GM12878 (cell line): Measurements from ENCODE around the gene EPHA7. TPM values are rescaled to one million over a fixed set of nuclear protein-coding genes. Genes with fewer than 3 reads are reported as not detected.

Experiments
- ATAC-seq: fragments of 200-7000 bp; cut with Tn5 transposase; 3 replicates; pipeline ENCODE4 v1.9.1; 2020; ENCODE audit warnings: mild to moderate bottlenecking, moderate library complexity
- BruUV-seq: library from RNA; stranded (reverse); fragments of 400-500 nt; replicated peaks from 2 replicates; lab custom pipeline; 2021; lab: Mats Ljungman, UMichigan
- CTCF ChIA-PET: fragments of 300-600 bp; sonication (Branson Sonifier 250); formaldehyde crosslinking; extraction: SDS; loops from one replicate; lab custom pipeline; 2021; ENCODE audit warnings: inconsistent platforms; lab: Yijun Ruan, JAX
- POLR2A ChIA-PET: fragments of 350-600 bp; formaldehyde crosslinking; extraction: SDS; loops from one replicate; lab custom pipeline; 2021; ENCODE audit warnings: inconsistent platforms; lab: Charles Lee
- RAD21 ChIA-PET: fragments of 300-600 bp; sonication (Branson Sonifier 250); formaldehyde crosslinking; loops from one replicate; lab custom pipeline; 2023; ENCODE audit warnings: antibody characterized with exemption; ENCODE audit not compliant: unreplicated experiment; lab: Charles Lee
- SMC1A ChIA-PET: fragments of 300-600 bp; sonication (Branson Sonifier 250); formaldehyde crosslinking; loops from one replicate; lab custom pipeline; 2023; ENCODE audit not compliant: unreplicated experiment, uncharacterized antibody; lab: Charles Lee
- DNase-seq: peaks from one replicate; pipeline ENCODE4 v3.0.0-alpha.2; 2011; ENCODE audit warnings: low read depth, low spot score
- FAIRE-seq: peaks from 3 replicates; lab custom pipeline; 2011; peaks lifted over from hg19 to GRCh38; lab: Jason Lieb, UNC
- H2AFZ ChIP-seq: 2 replicates; pipeline ENCODE4 v1.6.0; 2011; ENCODE audit warnings: low read depth, low read length, control low read depth; ENCODE audit not compliant: control insufficient read depth
- H3K27ac ChIP-seq: 2 replicates; pipeline ENCODE4 v1.5.1; 2011; ENCODE audit warnings: control low read depth; ENCODE audit not compliant: control insufficient read depth, insufficient read depth
- H3K27me3 ChIP-seq, 2 experiments: replicated peaks in 1 of 2; 2 replicates each; pipeline versions ENCODE4 v1.6.0 to v1.6.1; 2011; ENCODE audit warnings: low read length in 1 of 2; ENCODE audit not compliant: control insufficient read depth in 2 of 2, insufficient read depth in 2 of 2
- H3K36me3 ChIP-seq, 2 experiments: 2 replicates each; pipeline ENCODE4 v1.5.1; 2011; ENCODE audit warnings: low read length in 1 of 2; ENCODE audit not compliant: control insufficient read depth in 2 of 2, insufficient read depth in 2 of 2
- H3K4me1 ChIP-seq: 2 replicates; pipeline ENCODE4 v1.6.1; 2011; ENCODE audit warnings: mild to moderate bottlenecking, low read length, moderate library complexity, mixed read lengths; ENCODE audit not compliant: control insufficient read depth, insufficient read depth
- H3K4me2 ChIP-seq: 2 replicates; pipeline ENCODE4 v1.6.0; 2011; ENCODE audit warnings: control low read depth; ENCODE audit not compliant: control insufficient read depth, insufficient read depth
- H3K4me3 ChIP-seq: fragments of 200-600 bp; sonication (generic); 2 replicates; pipeline ENCODE4 v1.5.1; 2016
- H3K79me2 ChIP-seq: 2 replicates; pipeline ENCODE4 v1.6.0; 2011; ENCODE audit warnings: low read length; ENCODE audit not compliant: control insufficient read depth, insufficient read depth
- H3K9ac ChIP-seq: 2 replicates; pipeline ENCODE4 v1.8.0; 2011; ENCODE audit warnings: low read length, control low read depth, mixed read lengths; ENCODE audit not compliant: control insufficient read depth, insufficient read depth
- H3K9me3 ChIP-seq: replicated peaks from 3 replicates; pipeline ENCODE4 v1.5.1; 2011; ENCODE audit warnings: mild to moderate bottlenecking, low read length; ENCODE audit not compliant: control insufficient read depth, insufficient read depth
- H4K20me1 ChIP-seq: 2 replicates; pipeline ENCODE4 v1.6.0; 2011; ENCODE audit not compliant: control insufficient read depth, insufficient read depth
- BCL11A ChIP-seq: IDR thresholded peaks from 2 replicates; pipeline ENCODE4 v1.6.1; 2011; ENCODE audit warnings: low read depth, low read length
- CHD2 ChIP-seq: IDR thresholded peaks from 2 replicates; pipeline ENCODE4 v1.6.1; 2011; ENCODE audit warnings: low read depth, low read length, improper control_type of control experiment, borderline replicate concordance
- IKZF1 ChIP-seq: fragments of 450-650 bp; conservative IDR thresholded peaks from 2 replicates; pipeline ENCODE4 v1.6.1; 2017; ENCODE audit warnings: antibody characterized with exemption, mild to moderate bottlenecking
- JUNB ChIP-seq: IDR thresholded peaks from 2 replicates; pipeline ENCODE4 v1.6.1; 2016; ENCODE audit warnings: antibody characterized with exemption, mild to moderate bottlenecking
- MEF2A ChIP-seq: IDR thresholded peaks from 2 replicates; pipeline ENCODE4 v1.6.1; 2011; ENCODE audit warnings: low read depth, mild to moderate bottlenecking, low read length, moderate library complexity; ENCODE audit not compliant: insufficient read depth
- NBN ChIP-seq: fragments of 450-650 bp; IDR thresholded peaks from 2 replicates; pipeline ENCODE4 v1.6.1; 2016
- NRF1 ChIP-seq: conservative IDR thresholded peaks from 2 replicates; pipeline ENCODE4 v1.6.1; 2011; ENCODE audit warnings: mild to moderate bottlenecking, low read depth, low read length, improper control_type of control experiment
- SMC3 ChIP-seq: IDR thresholded peaks from 2 replicates; pipeline ENCODE4 v1.6.1; 2011; ENCODE audit warnings: low read length, improper control_type of control experiment, borderline replicate concordance
- TCF3 ChIP-seq: IDR thresholded peaks from 2 replicates; pipeline ENCODE4 v1.6.1; 2012; ENCODE audit warnings: low read depth, mild to moderate bottlenecking, low read length, borderline replicate concordance; ENCODE audit not compliant: insufficient read depth
- WGBS: methylation state at CpG from one replicate; pipeline ENCODE4 v1.1.6; 2016; ENCODE audit warnings: low lambda C conversion rate; ENCODE audit not compliant: insufficient replicate concordance, insufficient coverage; ENCODE audit errors: missing lambda C conversion rate; 5-methylcytosine and 5-hydroxymethylcytosine counted together
- in situ Hi-C: fragments of 300-500 bp; cut with MboI; formaldehyde crosslinking; loops from 9 replicates; pipeline ENCODE4 v1.14.3; 2018; ENCODE audit warnings: mixed read lengths
- intact Hi-C: fragments of 100-400 bp; cut with micrococcal nuclease; formaldehyde crosslinking; loops from one replicate; pipeline ENCODE4 v1.14.2; 2022; ENCODE audit not compliant: unreplicated experiment
- polyA plus RNA-seq, 11 experiments: library from polyadenylated mRNA; depleted of rRNA in 4 of 11; unstranded in 6 of 11; stranded (reverse) in 5 of 11; fragments of >200 nt; fragmentation: Nextera tagmentation in 4 of 11; fragmentation: Illumina TruSeq in 1 of 11; extraction: Ambion mirVana in 4 of 11; extraction: Trizol in 1 of 11; gene quantifications; 1 replicate in 1 of 11; 2 replicates in 10 of 11; pipeline versions ENCODE4 v1.2.1 to v1.2.3, GENCODE V29; 2011 to 2016; ENCODE audit warnings: inconsistent platforms in 2 of 11, missing spikeins in 2 of 11, low read depth in 1 of 11
- total RNA-seq, 4 experiments: library from RNA; depleted of rRNA in 3 of 4; stranded (reverse); fragments of >200 nt in 3 of 4; fragmentation: Illumina TruSeq in 1 of 4; extraction: Trizol in 1 of 4; gene quantifications; 2 replicates each; pipeline versions ENCODE4 v1.2.1 to v1.2.3, GENCODE V29; 2013 to 2021
- TF ChIP-seq, protein P1 (sequence below): fragments of 450-650 bp; IDR thresholded peaks from 2 replicates; pipeline ENCODE4 v1.6.1; 2017; ENCODE audit warnings: mild to moderate bottlenecking, moderate library complexity
- TF ChIP-seq, protein P2 (sequence below): IDR thresholded peaks from 2 replicates; pipeline ENCODE4 v1.6.1; 2011; ENCODE audit warnings: low read depth, low read length, improper control_type of control experiment, borderline replicate concordance
- TF ChIP-seq, protein P3 (sequence below): IDR thresholded peaks from 2 replicates; pipeline ENCODE4 v1.6.1; 2012; ENCODE audit warnings: low read depth, low read length, improper control_type of control experiment

EPHA7 gene
- total and polyA plus RNA-seq, 10 of the 15 experiments (the other 5 are each of a cell fraction or from before 2014, with no cell fraction given): not detected

DNA sequence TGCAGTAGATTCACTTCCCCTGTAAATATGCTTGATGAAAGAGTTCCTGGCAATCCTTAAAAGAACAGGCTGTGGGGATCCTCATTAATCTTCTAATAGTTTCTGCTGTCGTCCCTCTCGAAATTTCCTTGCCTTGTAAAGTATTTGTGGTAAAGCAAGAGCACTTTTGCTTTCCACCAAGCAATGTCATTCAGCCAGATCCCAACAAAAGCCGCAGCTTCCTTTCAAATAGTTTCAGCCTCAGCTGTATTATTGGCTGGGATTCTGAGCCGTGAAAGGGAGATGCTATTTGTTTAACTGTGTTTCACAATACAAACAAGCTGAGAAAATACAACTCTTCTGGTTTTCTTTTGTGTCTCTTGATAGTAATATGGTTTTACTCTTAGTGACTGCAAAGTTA lies 48.9 kb upstream of the EPHA7 start (continued):
- TF ChIP-seq, protein P1, sequence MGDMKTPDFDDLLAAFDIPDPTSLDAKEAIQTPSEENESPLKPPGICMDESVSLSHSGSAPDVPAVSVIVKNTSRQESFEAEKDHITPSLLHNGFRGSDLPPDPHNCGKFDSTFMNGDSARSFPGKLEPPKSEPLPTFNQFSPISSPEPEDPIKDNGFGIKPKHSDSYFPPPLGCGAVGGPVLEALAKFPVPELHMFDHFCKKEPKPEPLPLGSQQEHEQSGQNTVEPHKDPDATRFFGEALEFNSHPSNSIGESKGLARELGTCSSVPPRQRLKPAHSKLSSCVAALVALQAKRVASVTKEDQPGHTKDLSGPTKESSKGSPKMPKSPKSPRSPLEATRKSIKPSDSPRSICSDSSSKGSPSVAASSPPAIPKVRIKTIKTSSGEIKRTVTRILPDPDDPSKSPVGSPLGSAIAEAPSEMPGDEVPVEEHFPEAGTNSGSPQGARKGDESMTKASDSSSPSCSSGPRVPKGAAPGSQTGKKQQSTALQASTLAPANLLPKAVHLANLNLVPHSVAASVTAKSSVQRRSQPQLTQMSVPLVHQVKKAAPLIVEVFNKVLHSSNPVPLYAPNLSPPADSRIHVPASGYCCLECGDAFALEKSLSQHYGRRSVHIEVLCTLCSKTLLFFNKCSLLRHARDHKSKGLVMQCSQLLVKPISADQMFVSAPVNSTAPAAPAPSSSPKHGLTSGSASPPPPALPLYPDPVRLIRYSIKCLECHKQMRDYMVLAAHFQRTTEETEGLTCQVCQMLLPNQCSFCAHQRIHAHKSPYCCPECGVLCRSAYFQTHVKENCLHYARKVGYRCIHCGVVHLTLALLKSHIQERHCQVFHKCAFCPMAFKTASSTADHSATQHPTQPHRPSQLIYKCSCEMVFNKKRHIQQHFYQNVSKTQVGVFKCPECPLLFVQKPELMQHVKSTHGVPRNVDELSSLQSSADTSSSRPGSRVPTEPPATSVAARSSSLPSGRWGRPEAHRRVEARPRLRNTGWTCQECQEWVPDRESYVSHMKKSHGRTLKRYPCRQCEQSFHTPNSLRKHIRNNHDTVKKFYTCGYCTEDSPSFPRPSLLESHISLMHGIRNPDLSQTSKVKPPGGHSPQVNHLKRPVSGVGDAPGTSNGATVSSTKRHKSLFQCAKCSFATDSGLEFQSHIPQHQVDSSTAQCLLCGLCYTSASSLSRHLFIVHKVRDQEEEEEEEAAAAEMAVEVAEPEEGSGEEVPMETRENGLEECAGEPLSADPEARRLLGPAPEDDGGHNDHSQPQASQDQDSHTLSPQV: no peak
- TF ChIP-seq NRF1 (no peak), SMC3 (no peak), IKZF1 (no peak), CHD2 (no peak)

DNA sequence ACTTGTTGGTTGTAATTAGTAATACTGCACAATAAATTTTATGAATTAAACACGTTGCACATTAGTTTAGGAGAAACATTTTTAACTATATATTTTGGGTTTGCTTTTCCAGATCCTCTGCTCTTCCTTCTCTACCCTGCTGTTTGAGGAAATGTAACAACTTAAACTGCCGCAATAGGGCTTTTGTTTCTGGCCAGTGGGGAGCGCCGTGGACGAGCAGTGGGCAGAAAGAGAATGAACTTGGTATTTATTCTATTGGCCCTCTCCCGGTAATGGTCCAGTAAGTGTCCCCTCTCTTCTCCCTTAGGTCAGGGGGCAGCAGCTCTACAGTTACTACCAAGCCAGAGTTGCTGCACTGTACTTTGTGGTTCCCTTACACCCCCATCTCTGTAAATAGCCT lies 35.2 kb upstream of the EPHA7 start:
- in situ Hi-C loops: no loop called here
- TF ChIP-seq JUNB: no peak
- TF ChIP-seq, protein P2, sequence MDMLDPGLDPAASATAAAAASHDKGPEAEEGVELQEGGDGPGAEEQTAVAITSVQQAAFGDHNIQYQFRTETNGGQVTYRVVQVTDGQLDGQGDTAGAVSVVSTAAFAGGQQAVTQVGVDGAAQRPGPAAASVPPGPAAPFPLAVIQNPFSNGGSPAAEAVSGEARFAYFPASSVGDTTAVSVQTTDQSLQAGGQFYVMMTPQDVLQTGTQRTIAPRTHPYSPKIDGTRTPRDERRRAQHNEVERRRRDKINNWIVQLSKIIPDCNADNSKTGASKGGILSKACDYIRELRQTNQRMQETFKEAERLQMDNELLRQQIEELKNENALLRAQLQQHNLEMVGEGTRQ: no peak
- no peak for TF ChIP-seq TCF3
- no peak for TF ChIP-seq MEF2A
- TF ChIP-seq NBN: no peak
- no peak for TF ChIP-seq BCL11A
- TF ChIP-seq, protein P3, sequence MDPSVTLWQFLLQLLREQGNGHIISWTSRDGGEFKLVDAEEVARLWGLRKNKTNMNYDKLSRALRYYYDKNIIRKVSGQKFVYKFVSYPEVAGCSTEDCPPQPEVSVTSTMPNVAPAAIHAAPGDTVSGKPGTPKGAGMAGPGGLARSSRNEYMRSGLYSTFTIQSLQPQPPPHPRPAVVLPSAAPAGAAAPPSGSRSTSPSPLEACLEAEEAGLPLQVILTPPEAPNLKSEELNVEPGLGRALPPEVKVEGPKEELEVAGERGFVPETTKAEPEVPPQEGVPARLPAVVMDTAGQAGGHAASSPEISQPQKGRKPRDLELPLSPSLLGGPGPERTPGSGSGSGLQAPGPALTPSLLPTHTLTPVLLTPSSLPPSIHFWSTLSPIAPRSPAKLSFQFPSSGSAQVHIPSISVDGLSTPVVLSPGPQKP: no peak
- no TSS peak for BruUV-seq
- 70% methylated on average over 6 of the region's 6 CpGs for WGBS
- no peak overlapping the region for H2AFZ ChIP-seq
- no peak for ATAC-seq
- no peaks in the 10 kb centered on the region for H3K79me2 ChIP-seq
- ChIA-PET RAD21 (no interaction called here), CTCF (no interaction called here), POLR2A (no interaction called here), SMC1A (no interaction called here)
- no peak overlapping the region for H3K4me2 ChIP-seq
- H4K20me1 ChIP-seq: no peaks in the 10 kb centered on the region
- H3K9me3 ChIP-seq: no peaks in the 10 kb centered on the region
- no peaks in the 10 kb centered on the region for H3K36me3 ChIP-seq
- no peaks in the 10 kb centered on the region; a peak in 1 of 4 replicates for H3K27me3 ChIP-seq
- H3K4me3 ChIP-seq: no peak overlapping the region
- no peak overlapping the region for H3K9ac ChIP-seq
- intact Hi-C loops: no loop called here
- H3K27ac ChIP-seq: no peak overlapping the region
- FAIRE-seq: no peak
- H3K4me1 ChIP-seq: 0 out of 2 replicates have a peak, but pooled peaks cover 3% of the 10 kb centered on the region
- no peak for DNase-seq
